Measurements from ENCODE around the gene DHRS1.

DHRS1 gene

DNA sequence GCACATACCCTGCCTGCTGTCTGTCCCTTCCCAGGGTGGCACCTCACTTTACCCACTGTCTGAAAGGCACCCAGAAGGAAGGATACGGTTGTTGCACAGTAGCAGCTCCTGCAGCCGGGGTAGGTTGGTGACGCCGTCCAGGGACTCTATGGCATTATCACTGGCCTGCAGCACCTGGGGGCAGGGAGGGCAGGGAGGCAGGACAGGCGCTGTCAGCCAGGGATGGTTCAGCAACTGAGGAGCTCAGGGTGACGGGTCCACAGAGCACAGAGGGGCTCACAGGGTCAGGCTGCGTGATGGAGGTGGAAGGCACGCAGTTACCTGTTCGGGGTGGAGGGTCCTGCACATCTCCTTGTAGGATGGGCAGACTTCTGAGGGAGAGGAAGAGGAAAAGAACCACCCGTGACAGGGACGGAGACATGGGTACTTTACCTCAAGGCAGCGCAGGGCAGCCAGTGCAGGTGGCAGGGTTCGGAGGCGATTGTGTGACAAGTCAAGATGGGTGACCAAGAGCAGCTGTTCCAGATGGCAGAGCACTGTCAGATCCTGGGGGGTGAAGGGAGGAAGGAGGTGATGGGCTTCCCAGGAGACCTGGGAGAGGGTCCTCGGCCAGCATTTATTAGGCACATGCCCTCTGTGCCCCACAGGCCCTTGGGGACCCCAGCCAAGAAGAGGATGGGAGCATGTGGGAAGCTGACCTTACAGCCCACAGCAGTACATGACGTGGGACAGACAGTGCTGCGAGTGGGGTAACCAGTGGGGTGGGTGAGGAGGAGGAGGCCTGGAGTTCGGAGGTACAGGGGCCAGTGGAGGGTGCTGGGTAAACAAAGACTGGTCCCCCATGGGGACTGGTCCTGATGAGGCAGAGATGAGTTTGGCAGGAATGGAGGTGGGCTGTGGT, 33.0 kb downstream of the DHRS1 start:
- Histone ChIP-seq H3K4me3 (ENCODE audit: low read length, poor library complexity, severe bottlenecking) (no peak overlapping the region), H3K9ac (ENCODE audit: low read depth, low read length, poor library complexity, severe bottlenecking) (no peak overlapping the region), H3K36me3 (ENCODE audit: insufficient read depth, low read length) (no peaks in the 10 kb centered on the region), H2AFZ (ENCODE audit: low read length) (no peak overlapping the region), H3F3A (ENCODE audit: low read depth) (no peaks in the 10 kb centered on the region), H3K4me2 (ENCODE audit: low read depth, low read length, poor library complexity, severe bottlenecking) (no peak overlapping the region), H3K27me3 (ENCODE audit: insufficient read depth, low read length, poor library complexity, severe bottlenecking) (no peaks in the 10 kb centered on the region), H3K79me2 (ENCODE audit: insufficient read depth, low read length) (peaks cover 5% of the 10 kb centered on the region; the same call in 1 of the 2 replicates), H4K20me1 (ENCODE audit: insufficient read depth, low read length, poor library complexity, severe bottlenecking) (no peaks in the 10 kb centered on the region), H3K4me1 (ENCODE audit: insufficient read depth, low read length, poor library complexity, severe bottlenecking) (peaks cover 7% of the 10 kb centered on the region), H3K9me2 (replicated peaks; ENCODE audit: low read depth, low read length) (no peaks in the 10 kb centered on the region), H3K9me3 (ENCODE audit: insufficient read depth, low read depth, low read length) (no peaks in the 10 kb centered on the region)
- TF ChIP-seq, protein P1, sequence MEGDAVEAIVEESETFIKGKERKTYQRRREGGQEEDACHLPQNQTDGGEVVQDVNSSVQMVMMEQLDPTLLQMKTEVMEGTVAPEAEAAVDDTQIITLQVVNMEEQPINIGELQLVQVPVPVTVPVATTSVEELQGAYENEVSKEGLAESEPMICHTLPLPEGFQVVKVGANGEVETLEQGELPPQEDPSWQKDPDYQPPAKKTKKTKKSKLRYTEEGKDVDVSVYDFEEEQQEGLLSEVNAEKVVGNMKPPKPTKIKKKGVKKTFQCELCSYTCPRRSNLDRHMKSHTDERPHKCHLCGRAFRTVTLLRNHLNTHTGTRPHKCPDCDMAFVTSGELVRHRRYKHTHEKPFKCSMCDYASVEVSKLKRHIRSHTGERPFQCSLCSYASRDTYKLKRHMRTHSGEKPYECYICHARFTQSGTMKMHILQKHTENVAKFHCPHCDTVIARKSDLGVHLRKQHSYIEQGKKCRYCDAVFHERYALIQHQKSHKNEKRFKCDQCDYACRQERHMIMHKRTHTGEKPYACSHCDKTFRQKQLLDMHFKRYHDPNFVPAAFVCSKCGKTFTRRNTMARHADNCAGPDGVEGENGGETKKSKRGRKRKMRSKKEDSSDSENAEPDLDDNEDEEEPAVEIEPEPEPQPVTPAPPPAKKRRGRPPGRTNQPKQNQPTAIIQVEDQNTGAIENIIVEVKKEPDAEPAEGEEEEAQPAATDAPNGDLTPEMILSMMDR (conservative IDR thresholded peaks at IDR 0.05; ENCODE audit: low read length) = no peak
- TF ChIP-seq EZH2phosphoT487 (IDR thresholded peaks at IDR 0.05; ENCODE audit: borderline replicate concordance) = no peak

DNA sequence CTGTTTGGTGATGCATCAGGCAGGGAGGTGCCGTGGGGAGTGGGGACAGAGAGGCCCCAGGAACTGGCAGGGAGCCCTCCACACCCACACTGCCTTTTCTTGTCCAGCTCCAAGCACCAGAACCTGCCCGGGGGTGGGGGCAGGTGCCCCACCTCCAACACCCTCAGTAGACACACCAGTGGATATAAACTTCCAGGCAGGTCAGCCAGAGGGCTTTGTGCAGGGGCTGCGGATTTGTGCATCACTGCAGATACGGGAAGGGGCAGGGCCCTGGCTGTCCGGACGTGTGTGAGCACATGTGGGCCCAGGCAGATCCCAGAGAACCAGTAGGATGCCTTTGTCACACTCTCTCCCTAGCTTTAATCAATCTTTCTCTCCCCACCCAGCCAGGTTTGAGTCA, 35.3 kb downstream of the DHRS1 start:
- Histone ChIP-seq H3F3A (ENCODE audit: low read depth) (no peaks in the 10 kb centered on the region), H3K9me2 (replicated peaks; ENCODE audit: low read depth, low read length) (no peaks in the 10 kb centered on the region), H3K27me3 (ENCODE audit: insufficient read depth, low read length, poor library complexity, severe bottlenecking) (no peaks in the 10 kb centered on the region), H3K79me2 (ENCODE audit: insufficient read depth, low read length) (no peaks in the 10 kb centered on the region), H3K4me3 (ENCODE audit: low read length, poor library complexity, severe bottlenecking) (no peak overlapping the region), H3K4me2 (ENCODE audit: low read depth, low read length, poor library complexity, severe bottlenecking) (no peak overlapping the region), H3K9ac (ENCODE audit: low read depth, low read length, poor library complexity, severe bottlenecking) (no peak overlapping the region), H2AFZ (ENCODE audit: low read length) (no peak overlapping the region), H3K36me3 (ENCODE audit: insufficient read depth, low read length) (no peaks in the 10 kb centered on the region), H3K9me3 (ENCODE audit: insufficient read depth, low read depth, low read length) (no peaks in the 10 kb centered on the region), H3K4me1 (ENCODE audit: insufficient read depth, low read length, poor library complexity, severe bottlenecking) (no peaks in the 10 kb centered on the region), H4K20me1 (ENCODE audit: insufficient read depth, low read length, poor library complexity, severe bottlenecking) (no peaks in the 10 kb centered on the region)
- TF ChIP-seq, protein P1 (conservative IDR thresholded peaks at IDR 0.05; ENCODE audit: low read length) = no peak
- no peak for TF ChIP-seq EZH2phosphoT487 (IDR thresholded peaks at IDR 0.05; ENCODE audit: borderline replicate concordance)

DNA sequence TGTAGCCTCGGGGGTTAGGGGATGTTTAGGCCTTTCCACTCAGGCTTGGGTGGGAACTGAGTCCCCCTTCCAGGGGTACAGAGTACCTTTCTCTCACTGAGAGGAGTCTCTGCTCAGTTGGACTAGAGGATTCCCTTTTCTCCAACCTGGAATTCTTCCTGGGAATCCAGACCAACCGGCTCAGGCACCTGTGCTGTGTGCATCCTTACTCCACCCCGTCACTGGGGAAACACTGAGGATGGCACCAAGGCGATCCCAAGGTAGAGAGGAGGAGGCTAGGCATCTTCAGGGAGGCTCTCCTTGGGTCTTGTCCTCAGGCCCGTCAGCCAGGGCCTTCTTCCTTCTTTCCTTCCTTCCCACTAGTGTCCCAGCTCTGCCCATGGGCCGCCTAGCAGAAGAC, 35.7 kb downstream of the DHRS1 start:
- no peaks in the 10 kb centered on the region for H3K27me3 ChIP-seq (ENCODE audit: insufficient read depth, low read length, poor library complexity, severe bottlenecking)

More for the DNA sequence above, 35.7 kb downstream of the DHRS1 start:
- Histone ChIP-seq H2AFZ (ENCODE audit: low read length) (no peak overlapping the region), H3K4me1 (ENCODE audit: insufficient read depth, low read length, poor library complexity, severe bottlenecking) (no peaks in the 10 kb centered on the region), H3F3A (ENCODE audit: low read depth) (no peaks in the 10 kb centered on the region), H3K36me3 (ENCODE audit: insufficient read depth, low read length) (no peaks in the 10 kb centered on the region), H3K79me2 (ENCODE audit: insufficient read depth, low read length) (no peaks in the 10 kb centered on the region), H3K9me3 (ENCODE audit: insufficient read depth, low read depth, low read length) (no peaks in the 10 kb centered on the region), H4K20me1 (ENCODE audit: insufficient read depth, low read length, poor library complexity, severe bottlenecking) (no peaks in the 10 kb centered on the region), H3K9ac (ENCODE audit: low read depth, low read length, poor library complexity, severe bottlenecking) (no peak overlapping the region), H3K4me2 (ENCODE audit: low read depth, low read length, poor library complexity, severe bottlenecking) (no peak overlapping the region), H3K4me3 (ENCODE audit: low read length, poor library complexity, severe bottlenecking) (no peak overlapping the region), H3K9me2 (replicated peaks; ENCODE audit: low read depth, low read length) (no peaks in the 10 kb centered on the region)
- no peak for TF ChIP-seq EZH2phosphoT487 (IDR thresholded peaks at IDR 0.05; ENCODE audit: borderline replicate concordance)
- TF ChIP-seq, protein P1 (conservative IDR thresholded peaks at IDR 0.05; ENCODE audit: low read length) = no peak

Data from Loucy (cell line).